ENCODE measurements around the gene EXOC2. TPM values are rescaled to one million over a fixed set of nuclear protein-coding genes. Genes with fewer than 3 reads are reported as not detected.
"Not testable (repeated sequence)": the region's sequence is repeated elsewhere in the genome, so short reads cannot be mapped to it uniquely, and the experiment has no call there.

The EXOC2 gene
- total RNA-seq, 1 donor from 2014 or later = 44.4 TPM

DNA sequence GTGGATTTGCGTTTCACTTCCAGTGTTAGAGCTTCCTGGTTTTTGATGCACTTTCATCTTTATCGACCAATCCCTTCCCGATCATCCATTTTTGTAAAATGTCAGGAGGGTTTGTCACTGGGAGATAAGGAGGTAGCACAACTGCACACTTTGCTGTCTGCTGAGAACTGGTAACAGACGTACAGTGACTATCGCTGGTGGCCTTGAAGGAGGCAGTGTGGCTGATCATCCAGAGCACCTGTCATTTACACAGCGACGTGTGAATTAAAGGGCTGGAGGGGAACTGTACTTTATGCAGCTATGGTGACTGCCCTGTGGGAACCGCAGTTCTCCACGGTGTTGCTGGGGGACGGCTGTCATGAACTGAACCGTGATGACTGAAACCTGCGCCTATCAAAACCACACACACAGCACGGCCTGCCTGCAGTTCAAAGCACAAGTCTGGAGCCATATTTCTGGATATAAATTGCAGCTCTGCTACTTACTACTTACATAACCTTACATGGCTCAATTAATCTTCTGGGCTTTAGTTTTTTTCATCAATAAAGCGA, 86.0 kb downstream of the EXOC2 start:
- H3K4me1 ChIP-seq (ENCODE audit: insufficient read depth, low read length) = no peaks in the 10 kb centered on the region
- H3K4me3 ChIP-seq (ENCODE audit: insufficient read depth, low read depth, low read length) = no peak overlapping the region
- H3K36me3 ChIP-seq (ENCODE audit: insufficient read depth, low read length) = no peaks in the 10 kb centered on the region
- no peak overlapping the region for H3K4me3 Mint-ChIP-seq (ENCODE audit: unreplicated experiment)
- no peak for DNase-seq (ENCODE audit: low read depth)
- H3K4me2 ChIP-seq (ENCODE audit: low read length) = no peak overlapping the region
- H3K27ac Mint-ChIP-seq (ENCODE audit: unreplicated experiment) = no peak overlapping the region
- TF ChIP-seq, protein P1, sequence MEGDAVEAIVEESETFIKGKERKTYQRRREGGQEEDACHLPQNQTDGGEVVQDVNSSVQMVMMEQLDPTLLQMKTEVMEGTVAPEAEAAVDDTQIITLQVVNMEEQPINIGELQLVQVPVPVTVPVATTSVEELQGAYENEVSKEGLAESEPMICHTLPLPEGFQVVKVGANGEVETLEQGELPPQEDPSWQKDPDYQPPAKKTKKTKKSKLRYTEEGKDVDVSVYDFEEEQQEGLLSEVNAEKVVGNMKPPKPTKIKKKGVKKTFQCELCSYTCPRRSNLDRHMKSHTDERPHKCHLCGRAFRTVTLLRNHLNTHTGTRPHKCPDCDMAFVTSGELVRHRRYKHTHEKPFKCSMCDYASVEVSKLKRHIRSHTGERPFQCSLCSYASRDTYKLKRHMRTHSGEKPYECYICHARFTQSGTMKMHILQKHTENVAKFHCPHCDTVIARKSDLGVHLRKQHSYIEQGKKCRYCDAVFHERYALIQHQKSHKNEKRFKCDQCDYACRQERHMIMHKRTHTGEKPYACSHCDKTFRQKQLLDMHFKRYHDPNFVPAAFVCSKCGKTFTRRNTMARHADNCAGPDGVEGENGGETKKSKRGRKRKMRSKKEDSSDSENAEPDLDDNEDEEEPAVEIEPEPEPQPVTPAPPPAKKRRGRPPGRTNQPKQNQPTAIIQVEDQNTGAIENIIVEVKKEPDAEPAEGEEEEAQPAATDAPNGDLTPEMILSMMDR (IDR thresholded peaks at IDR 0.05; ENCODE audit: insufficient read depth, low read depth, low read length) = no peak
- TF ChIP-seq EZH2 (IDR thresholded peaks at IDR 0.05; ENCODE audit: insufficient read depth, low read length) = no peak
- H3K27me3 Mint-ChIP-seq (ENCODE audit: low read depth, unreplicated experiment) = no peaks in the 10 kb centered on the region
- H3K36me3 Mint-ChIP-seq (ENCODE audit: low read depth, unreplicated experiment) = peaks cover 12% of the 10 kb centered on the region
- FAIRE-seq = no peak
- peaks cover 4% of the 10 kb centered on the region for H4K20me1 ChIP-seq (ENCODE audit: insufficient read depth, low read length)
- no peaks in the 10 kb centered on the region for H3K27me3 ChIP-seq (ENCODE audit: insufficient read depth, low read length)
- no peak overlapping the region for H3K27ac ChIP-seq (ENCODE audit: low read depth, low read length)
- H3K9me3 ChIP-seq (ENCODE audit: insufficient read depth, low read depth, low read length) = no peaks in the 10 kb centered on the region
- H3K79me2 ChIP-seq (ENCODE audit: insufficient read depth, low read length) = no peaks in the 10 kb centered on the region
- no peak overlapping the region for H2AFZ ChIP-seq (ENCODE audit: low read depth, low read length)
- no peaks in the 10 kb centered on the region for H3K9me3 Mint-ChIP-seq (ENCODE audit: unreplicated experiment)
- peaks cover 5% of the 10 kb centered on the region for H3K4me1 Mint-ChIP-seq (ENCODE audit: low read depth, unreplicated experiment)
- H3K9ac ChIP-seq (ENCODE audit: low read length) = no peak overlapping the region

DNA sequence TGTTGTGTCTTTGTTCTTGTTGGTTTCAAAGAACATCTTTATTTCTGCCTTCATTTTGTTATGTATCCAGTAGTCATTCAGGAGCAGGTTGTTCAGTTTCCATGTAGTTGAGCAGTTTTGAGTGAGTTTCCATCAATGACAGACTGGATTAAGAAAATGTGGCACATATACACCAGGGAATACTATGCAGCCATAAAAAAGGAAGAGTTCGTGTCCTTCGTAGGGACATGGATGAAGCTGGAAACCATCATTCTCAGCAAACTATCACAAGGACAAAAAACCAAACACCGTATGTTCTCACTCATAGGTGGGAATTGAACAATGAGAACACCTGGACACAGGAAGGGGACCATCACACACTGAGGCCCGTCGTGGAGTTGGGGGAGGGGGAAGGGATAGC, 87.0 kb downstream of the EXOC2 start:
- not testable (repeated sequence) for H2AFZ ChIP-seq (ENCODE audit: low read depth, low read length); H3K36me3 Mint-ChIP-seq (ENCODE audit: low read depth, unreplicated experiment); H4K20me1 ChIP-seq (ENCODE audit: insufficient read depth, low read length); H3K9me3 Mint-ChIP-seq (ENCODE audit: unreplicated experiment); H3K4me2 ChIP-seq (ENCODE audit: low read length); FAIRE-seq; H3K4me1 Mint-ChIP-seq (ENCODE audit: low read depth, unreplicated experiment); H3K27ac ChIP-seq (ENCODE audit: low read depth, low read length); DNase-seq (ENCODE audit: low read depth); H3K27me3 Mint-ChIP-seq (ENCODE audit: low read depth, unreplicated experiment); H3K4me3 ChIP-seq (ENCODE audit: insufficient read depth, low read depth, low read length); H3K79me2 ChIP-seq (ENCODE audit: insufficient read depth, low read length); H3K36me3 ChIP-seq (ENCODE audit: insufficient read depth, low read length); H3K9me3 ChIP-seq (ENCODE audit: insufficient read depth, low read depth, low read length); H3K4me3 Mint-ChIP-seq (ENCODE audit: unreplicated experiment); H3K9ac ChIP-seq (ENCODE audit: low read length); H3K27ac Mint-ChIP-seq (ENCODE audit: unreplicated experiment); H3K27me3 ChIP-seq (ENCODE audit: insufficient read depth, low read length); H3K4me1 ChIP-seq (ENCODE audit: insufficient read depth, low read length)

DNA sequence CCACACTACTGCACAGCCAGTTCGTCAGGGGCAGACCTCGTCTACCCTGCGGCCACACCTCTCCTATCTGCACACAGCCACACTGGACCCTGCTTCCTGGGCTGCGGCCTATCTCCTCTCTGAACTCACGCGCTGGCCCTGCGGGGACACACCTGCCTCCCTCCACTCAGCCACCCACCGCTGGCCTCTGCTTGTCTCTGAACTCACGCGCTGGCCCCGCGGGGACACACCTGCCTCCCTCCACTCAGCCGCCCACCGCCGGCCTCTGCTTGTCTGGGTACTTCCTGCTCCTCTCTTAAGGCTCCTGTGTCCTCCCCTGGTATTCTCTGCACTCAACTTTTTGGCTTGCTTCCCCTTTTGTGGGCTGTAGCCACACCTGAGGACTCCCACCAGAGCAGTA, 88.4 kb downstream of the EXOC2 start:
- no peak overlapping the region for H3K9ac ChIP-seq (ENCODE audit: low read length)
- H3K4me1 Mint-ChIP-seq (ENCODE audit: low read depth, unreplicated experiment) = no peaks in the 10 kb centered on the region
- H4K20me1 ChIP-seq (ENCODE audit: insufficient read depth, low read length) = peaks cover 4% of the 10 kb centered on the region
- no peaks in the 10 kb centered on the region for H3K27me3 ChIP-seq (ENCODE audit: insufficient read depth, low read length)
- H3K4me1 ChIP-seq (ENCODE audit: insufficient read depth, low read length) = no peaks in the 10 kb centered on the region
- TF ChIP-seq EZH2 (IDR thresholded peaks at IDR 0.05; ENCODE audit: insufficient read depth, low read length) = no peak
- TF ChIP-seq, protein P1 (IDR thresholded peaks at IDR 0.05; ENCODE audit: insufficient read depth, low read depth, low read length) = no peak
- no peaks in the 10 kb centered on the region for H3K27me3 Mint-ChIP-seq (ENCODE audit: low read depth, unreplicated experiment)
- no peak overlapping the region for H3K27ac Mint-ChIP-seq (ENCODE audit: unreplicated experiment)
- H3K9me3 Mint-ChIP-seq (ENCODE audit: unreplicated experiment) = no peaks in the 10 kb centered on the region
- H3K9me3 ChIP-seq (ENCODE audit: insufficient read depth, low read depth, low read length) = no peaks in the 10 kb centered on the region
- H3K27ac ChIP-seq (ENCODE audit: low read depth, low read length) = no peak overlapping the region
- no peak overlapping the region for H3K4me3 ChIP-seq (ENCODE audit: insufficient read depth, low read depth, low read length)
- H3K36me3 ChIP-seq (ENCODE audit: insufficient read depth, low read length) = no peaks in the 10 kb centered on the region
- H3K79me2 ChIP-seq (ENCODE audit: insufficient read depth, low read length) = no peaks in the 10 kb centered on the region
- peaks cover 10% of the 10 kb centered on the region for H3K36me3 Mint-ChIP-seq (ENCODE audit: low read depth, unreplicated experiment)
- H3K4me3 Mint-ChIP-seq (ENCODE audit: unreplicated experiment) = no peak overlapping the region
- no peak overlapping the region for H2AFZ ChIP-seq (ENCODE audit: low read depth, low read length)
- FAIRE-seq (no peak), DNase-seq (ENCODE audit: low read depth) (no peak)
- H3K4me2 ChIP-seq (ENCODE audit: low read length) = no peak overlapping the region
